Neural cell (in vitro differentiated cells): ENCODE results near the gene TAGLN2. TPM values are rescaled to one million over a fixed set of nuclear protein-coding genes. Genes with fewer than 3 reads are reported as not detected.

ENCODE experiments used
- H2AFZ ChIP-seq: fragments of 200-600, 300-800 bp; sonication (generic), shearing (Covaris generic); 2 replicates; pipeline ENCODE4 v1.6.0; 2014; ENCODE audit warnings: low read depth, mild to moderate bottlenecking, antibody characterized with exemption, low read length, moderate library complexity
- H3F3A ChIP-seq: fragments of 200-600 bp; shearing (Covaris generic); 2 replicates; pipeline ENCODE4 v1.6.1; 2016; ENCODE audit warnings: mild to moderate bottlenecking, moderate library complexity, mixed read lengths, antibody characterized with exemption, low read length; ENCODE audit not compliant: insufficient read depth, poor library complexity, severe bottlenecking
- H3K27ac ChIP-seq: fragments of 200-600, 300-800 bp; sonication (generic), shearing (Covaris generic); 2 replicates; pipeline ENCODE4 v1.5.1; 2014; ENCODE audit warnings: mild to moderate bottlenecking, low read length, moderate library complexity
- H3K27me3 ChIP-seq: fragments of 300-800, 200-600 bp; sonication (generic), shearing (Covaris generic); 2 replicates; pipeline ENCODE4 v1.6.0; 2014; ENCODE audit warnings: mild to moderate bottlenecking, low read depth, low read length, moderate library complexity; ENCODE audit not compliant: insufficient read depth
- H3K36me3 ChIP-seq: fragments of 300-800, 200-600 bp; sonication (generic), shearing (Covaris generic); 2 replicates; pipeline ENCODE4 v1.5.1; 2014; ENCODE audit warnings: mild to moderate bottlenecking, antibody characterized with exemption, low read length, moderate library complexity; ENCODE audit not compliant: insufficient read depth
- H3K4me2 ChIP-seq: fragments of 300-800, 200-600 bp; sonication (generic), shearing (Covaris generic); 2 replicates; pipeline ENCODE4 v1.6.0; 2014; ENCODE audit warnings: mild to moderate bottlenecking, low read length
- H3K4me3 ChIP-seq: fragments of 300-800, 200-600 bp; sonication (generic), shearing (Covaris generic); 2 replicates; pipeline ENCODE4 v1.5.1; 2014; ENCODE audit warnings: mild to moderate bottlenecking, low read length, moderate library complexity
- H3K79me2 ChIP-seq: fragments of 200-600 bp; shearing (Covaris generic); replicated peaks from 2 replicates; pipeline ENCODE4 v1.6.0; 2014; ENCODE audit warnings: mild to moderate bottlenecking, low read length, moderate library complexity; ENCODE audit not compliant: insufficient read depth
- H3K9ac ChIP-seq: fragments of 300-800, 200-600 bp; sonication (generic), shearing (Covaris generic); 2 replicates; pipeline ENCODE4 v1.6.1; 2016; ENCODE audit warnings: mild to moderate bottlenecking, low read length, mixed read lengths
- H3K9me2 ChIP-seq: fragments of 200-600 bp; shearing (Covaris generic); 2 replicates; pipeline ENCODE4 v1.6.1; 2016; ENCODE audit warnings: mild to moderate bottlenecking, low read length, mixed read lengths; ENCODE audit not compliant: insufficient read depth
- H3K9me3 ChIP-seq: fragments of 200-600, 300-800 bp; sonication (generic), shearing (Covaris generic); 2 replicates; pipeline ENCODE4 v1.6.1; 2016; ENCODE audit warnings: mild to moderate bottlenecking, mixed run types, low read length, moderate library complexity, mixed read lengths
- H4K20me1 ChIP-seq: fragments of 200-600 bp; shearing (Covaris generic); 2 replicates; pipeline ENCODE4 v1.6.1; 2016; ENCODE audit warnings: mild to moderate bottlenecking, mixed run types; ENCODE audit not compliant: insufficient read depth
- CTCF ChIP-seq: fragments of 450-650 bp; IDR thresholded peaks from 2 replicates; pipeline ENCODE4 v1.5.1; 2014; ENCODE audit warnings: antibody characterized with exemption, mild to moderate bottlenecking, moderate library complexity; ENCODE audit not compliant: poor library complexity, severe bottlenecking
- EP300 ChIP-seq: fragments of 450-650 bp; conservative IDR thresholded peaks from 2 replicates; pipeline ENCODE4 v1.6.1; 2014; ENCODE audit warnings: antibody characterized with exemption, mild to moderate bottlenecking, moderate library complexity; ENCODE audit not compliant: poor library complexity, severe bottlenecking
- EZH2 ChIP-seq: fragments of 200-600, 300-800 bp; shearing (Covaris generic), sonication (generic); IDR thresholded peaks from 2 replicates; pipeline ENCODE4 v1.6.1; 2014; ENCODE audit warnings: antibody characterized with exemption, low read length, borderline replicate concordance, mild to moderate bottlenecking; ENCODE audit not compliant: insufficient read depth, poor library complexity, severe bottlenecking
- MXI1 ChIP-seq: fragments of 450-650 bp; conservative IDR thresholded peaks from 2 replicates; pipeline ENCODE4 v1.6.1; 2014; ENCODE audit warnings: antibody characterized with exemption, mild to moderate bottlenecking; ENCODE audit not compliant: poor library complexity, severe bottlenecking
- POLR2AphosphoS5 ChIP-seq: IDR thresholded peaks from 2 replicates; pipeline ENCODE4 v1.6.1; 2012
- RAD21 ChIP-seq: fragments of 450-650 bp; conservative IDR thresholded peaks from 2 replicates; pipeline ENCODE4 v1.6.1; 2014; ENCODE audit warnings: antibody characterized with exemption, mild to moderate bottlenecking, moderate library complexity
- REST ChIP-seq: IDR thresholded peaks from 2 replicates; pipeline ENCODE4 v1.6.1; 2012; ENCODE audit warnings: borderline replicate concordance
- SMC3 ChIP-seq: fragments of 450-650 bp; conservative IDR thresholded peaks from 2 replicates; pipeline ENCODE4 v1.6.1; 2014; ENCODE audit warnings: antibody characterized with exemption, mild to moderate bottlenecking, moderate library complexity; ENCODE audit not compliant: poor library complexity
- TAF1 ChIP-seq: IDR thresholded peaks from 2 replicates; pipeline ENCODE4 v1.6.1; 2012; ENCODE audit warnings: low read depth
- polyA minus RNA-seq: library from RNA; depleted of rRNA, polyadenylated mRNA; stranded (reverse); fragments of >200 nt; gene quantifications from 2 replicates; pipeline ENCODE4 v1.2.3, GENCODE V29; 2014
- polyA plus RNA-seq: library from polyadenylated mRNA; depleted of rRNA; stranded (reverse); fragments of >200 nt; gene quantifications from 2 replicates; pipeline ENCODE4 v1.2.3, GENCODE V29; 2014

Gene TAGLN2
- 0.52 and 0.90 TPM in 2 replicates for polyA plus RNA-seq
- polyA minus RNA-seq: not detected in 2 replicates

GRCh38 chr1:159924791-159925718 lies at the start of gene TAGLN2:
TAGLN2 (minus strand) TSS chr1:159925507; CDS start chr1:159920509, 4,998 bp downstream.
- H3K4me3 ChIP-seq: peak within 1 kb of the TSS; percentile 46
- no peaks in the 10 kb centered on the region for H3K79me2 ChIP-seq
- no peak within 1 kb of the TSS for H3K9ac ChIP-seq
- no peaks in the 10 kb centered on the region for H3K36me3 ChIP-seq
- H3F3A ChIP-seq: no peaks in the 10 kb centered on the region
- no peak for TF ChIP-seq RAD21
- TF ChIP-seq POLR2AphosphoS5: no peak
- TF ChIP-seq REST: no peak
- TF ChIP-seq TAF1: no peak
- no peak for TF ChIP-seq CTCF
- no peak for TF ChIP-seq EZH2
- no peak for TF ChIP-seq SMC3
- no peak for TF ChIP-seq MXI1
- TF ChIP-seq EP300: no peak
- H3K27me3 ChIP-seq: peaks cover 21% of the 10 kb centered on the region
- H2AFZ ChIP-seq: no peak within 1 kb of the TSS
- H4K20me1 ChIP-seq: no peaks in the 10 kb centered on the region
- no peak within 1 kb of the TSS for H3K4me2 ChIP-seq
- no peak within 1 kb of the TSS for H3K27ac ChIP-seq
- no peaks in the 10 kb centered on the region for H3K9me2 ChIP-seq
- H3K9me3 ChIP-seq: no peaks in the 10 kb centered on the region

DNA sequence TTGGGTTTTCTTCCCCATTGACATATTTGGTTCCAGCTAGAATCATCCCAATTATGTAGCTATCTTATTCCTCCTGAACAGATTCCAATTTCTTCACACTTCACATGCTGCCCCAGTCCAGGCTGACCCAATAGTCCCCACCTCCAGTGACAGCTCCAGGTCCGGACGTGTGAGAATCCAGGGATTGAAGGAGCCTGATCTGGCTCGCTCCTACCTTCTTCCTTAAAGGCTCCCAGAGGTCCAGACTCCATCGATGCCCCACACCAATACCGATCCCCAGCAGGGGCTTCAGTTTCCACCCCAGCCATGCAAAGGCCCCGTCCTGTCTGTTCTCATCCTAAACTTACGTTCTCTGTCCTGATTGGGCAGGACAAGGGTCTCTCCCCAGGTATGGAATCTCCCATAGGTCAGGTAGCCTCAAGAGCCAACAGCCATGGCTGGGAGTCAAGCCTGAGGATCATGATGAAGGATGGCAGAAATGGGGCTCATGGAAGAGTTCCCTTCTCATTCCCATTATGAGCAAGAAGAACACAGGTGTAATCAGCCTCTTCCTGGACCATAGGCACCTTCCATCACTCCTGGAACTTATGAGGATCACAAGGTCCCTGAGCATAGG lies 49.2 kb upstream of the TAGLN2 start:
- Histone ChIP-seq H4K20me1 (no peaks in the 10 kb centered on the region), H3K4me2 (no peak overlapping the region), H3K27me3 (no peaks in the 10 kb centered on the region)

More for the DNA sequence above, 49.2 kb upstream of the TAGLN2 start:
- H3K4me3 ChIP-seq: no peak overlapping the region
- H3K79me2 ChIP-seq: no peaks in the 10 kb centered on the region
- H3K36me3 ChIP-seq: no peaks in the 10 kb centered on the region
- no peaks in the 10 kb centered on the region for H3F3A ChIP-seq
- H3K9ac ChIP-seq: no peak overlapping the region
- H2AFZ ChIP-seq: no peak overlapping the region
- H3K27ac ChIP-seq: no peak overlapping the region
- H3K9me2 ChIP-seq: no peaks in the 10 kb centered on the region
- H3K9me3 ChIP-seq: no peaks in the 10 kb centered on the region
- TF ChIP-seq SMC3: no peak
- TF ChIP-seq POLR2AphosphoS5: no peak
- TF ChIP-seq TAF1: no peak
- TF ChIP-seq REST: no peak
- TF ChIP-seq CTCF: no peak
- no peak for TF ChIP-seq RAD21
- no peak for TF ChIP-seq MXI1
- no peak for TF ChIP-seq EP300
- TF ChIP-seq EZH2: no peak
